Keratinocyte (primary cell): ENCODE measurements around the gene TENM3. TPM values are rescaled to one million over a fixed set of nuclear protein-coding genes. Genes with fewer than 3 reads are reported as not detected.

Source experiments
- DNase-seq: peaks from one replicate; pipeline ENCODE4 v3.0.0-alpha.2; 2011; ENCODE audit warnings: low read depth, missing footprints, low spot score
- FAIRE-seq: peaks from 2 replicates; lab custom pipeline; 2011; peaks lifted over from hg19 to GRCh38; lab: Jason Lieb, UNC
- H2AFZ ChIP-seq: 2 replicates; pipeline ENCODE4 v1.6.0; 2012; ENCODE audit warnings: low read length, control low read depth, inconsistent platforms; ENCODE audit not compliant: control insufficient read depth
- H3K27ac ChIP-seq: 2 replicates; pipeline ENCODE4 v1.5.1; 2011; ENCODE audit warnings: low read length; ENCODE audit not compliant: control insufficient read depth, insufficient read depth
- H3K27me3 ChIP-seq: 3 replicates; pipeline ENCODE4 v1.6.0; 2011; ENCODE audit warnings: low read length; ENCODE audit not compliant: control insufficient read depth, insufficient read depth; ENCODE audit errors: extremely low read depth
- H3K36me3 ChIP-seq, 2 experiments: 2 replicates in 1 of 2; 3 replicates in 1 of 2; pipeline ENCODE4 v1.5.1; 2011; ENCODE audit warnings: low read length in 2 of 2, mild to moderate bottlenecking in 1 of 2; ENCODE audit not compliant: control insufficient read depth in 2 of 2, insufficient read depth in 2 of 2; ENCODE audit errors: extremely low read depth in 1 of 2
- H3K4me1 ChIP-seq: 3 replicates; pipeline ENCODE4 v1.5.1; 2011; ENCODE audit warnings: low read length; ENCODE audit not compliant: control insufficient read depth, insufficient read depth; ENCODE audit errors: extremely low read depth
- H3K4me2 ChIP-seq: 3 replicates; pipeline ENCODE4 v1.6.0; 2011; ENCODE audit warnings: low read depth, low read length; ENCODE audit not compliant: control insufficient read depth, insufficient read depth; ENCODE audit errors: extremely low read depth
- H3K4me3 ChIP-seq, 3 experiments: fragments of 200-600 bp in 1 of 3; sonication (generic) in 1 of 3; 2 replicates in 2 of 3; 3 replicates in 1 of 3; pipeline ENCODE4 v1.5.1; 2011 to 2016; ENCODE audit warnings: low read length in 3 of 3, mild to moderate bottlenecking in 3 of 3, control low read depth in 2 of 3, inconsistent platforms in 1 of 3, low read depth in 1 of 3, mixed read lengths in 1 of 3, mixed run types in 1 of 3, moderate library complexity in 1 of 3; ENCODE audit not compliant: control insufficient read depth in 2 of 3, insufficient read depth in 2 of 3; ENCODE audit errors: extremely low read depth in 1 of 3
- H3K79me2 ChIP-seq: 2 replicates; pipeline ENCODE4 v1.6.0; 2012; ENCODE audit warnings: low read length; ENCODE audit not compliant: control insufficient read depth, insufficient read depth
- H3K9ac ChIP-seq: 3 replicates; pipeline ENCODE4 v1.6.0; 2011; ENCODE audit warnings: low read length; ENCODE audit not compliant: control insufficient read depth, insufficient read depth; ENCODE audit errors: extremely low read depth
- H3K9me1 ChIP-seq: 3 replicates; pipeline ENCODE4 v1.6.0; 2011; ENCODE audit warnings: low read length; ENCODE audit not compliant: control insufficient read depth, insufficient read depth; ENCODE audit errors: extremely low read depth
- H3K9me3 ChIP-seq: 2 replicates; pipeline ENCODE4 v1.5.1; 2012; ENCODE audit warnings: low read depth, low read length; ENCODE audit not compliant: control insufficient read depth
- H4K20me1 ChIP-seq: 3 replicates; pipeline ENCODE4 v1.6.0; 2011; ENCODE audit warnings: low read length; ENCODE audit not compliant: control insufficient read depth, insufficient read depth; ENCODE audit errors: extremely low read depth
- EZH2 ChIP-seq: IDR thresholded peaks from one replicate; pipeline ENCODE4 v1.6.1; 2012; ENCODE audit warnings: inconsistent platforms, mild to moderate bottlenecking, low read length, moderate library complexity
- dilution Hi-C: fragments of 300-500 bp; cut with MboI; formaldehyde crosslinking; loops from one replicate; pipeline ENCODE4 v1.7.0; 2020; ENCODE audit warnings: low sequenced_read_pairs; ENCODE audit not compliant: extremely low pct_ligation_motif_present
- polyA plus RNA-seq, 5 experiments: library from polyadenylated mRNA; depleted of rRNA in 3 of 5; stranded (reverse) in 3 of 5; stranded (forward) in 1 of 5; unstranded in 1 of 5; fragments of >200 nt; gene quantifications; 1 replicate in 1 of 5; 2 replicates in 3 of 5; 3 replicates in 1 of 5; pipeline versions ENCODE4 v1.2.1 to v1.2.3, GENCODE V29; 2011 to 2012; ENCODE audit warnings: missing spikeins in 2 of 5, low read depth in 1 of 5, low replicate concordance in 1 of 5
- TF ChIP-seq, protein P1 (sequence below), 3 experiments: IDR thresholded peaks in 1 of 3; conservative IDR thresholded peaks in 1 of 3; optimal IDR thresholded peaks in 1 of 3; 2 replicates in 2 of 3; 3 replicates in 1 of 3; pipeline versions ENCODE3 to v1.5.1; 2011; ENCODE audit warnings: low read length in 3 of 3, mild to moderate bottlenecking in 3 of 3, moderate library complexity in 2 of 3, control low read depth in 1 of 3, inconsistent platforms in 1 of 3; ENCODE audit not compliant: insufficient read depth in 2 of 3; ENCODE audit errors: extremely low read depth in 1 of 3

Gene TENM3
- polyA plus RNA-seq, 1 donor (not counting 4 experiments of a cell fraction or from before 2014, with no cell fraction given): 17.0 TPM

DNA sequence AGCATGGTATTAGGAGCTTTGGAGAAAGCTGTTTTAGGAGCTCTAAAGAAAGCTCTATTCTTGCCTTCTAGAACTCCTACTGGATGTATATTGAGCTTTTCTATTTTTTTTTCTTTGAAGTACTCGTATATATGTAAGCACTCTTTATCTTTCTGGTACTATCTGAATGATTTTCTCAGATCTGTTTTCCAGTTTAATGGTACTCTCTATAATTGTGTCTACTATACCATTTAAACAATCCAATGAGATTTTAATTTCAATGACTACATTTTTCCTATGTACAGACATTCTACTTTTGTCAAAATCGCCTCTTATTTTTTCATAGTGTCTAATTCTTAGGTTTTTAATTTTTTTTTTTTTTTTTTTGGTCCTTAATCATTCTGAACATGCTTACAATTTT is 345.9 kb downstream of the TENM3 start:
- dilution Hi-C loops: no loop called here
- Histone ChIP-seq H3K9me1 (no peaks in the 10 kb centered on the region), H3K36me3 (no peaks in the 10 kb centered on the region)

DNA sequence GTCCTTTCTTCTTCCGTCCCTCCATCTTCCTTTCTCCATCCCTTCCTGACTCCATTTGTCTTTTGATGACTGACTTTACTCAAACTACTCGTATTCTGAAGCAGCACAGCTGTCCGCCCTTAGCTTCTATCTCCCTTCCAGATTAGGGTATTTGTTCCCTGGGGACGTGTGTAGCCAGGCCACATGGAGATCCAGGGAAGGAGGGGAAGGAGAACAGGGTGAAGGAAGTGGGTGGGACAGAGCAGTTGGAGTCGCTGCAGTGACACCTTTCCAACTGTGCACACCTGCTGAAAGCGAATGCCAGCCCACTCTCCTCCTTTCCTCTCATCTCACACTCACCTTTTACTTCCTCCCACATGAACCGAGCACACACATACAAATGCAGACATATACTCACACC is 350.2 kb downstream of the TENM3 start:
- no peak for DNase-seq
- Histone ChIP-seq H3K4me2 (no peak overlapping the region), H3K36me3 (no peaks in the 10 kb centered on the region), H3K4me3 (no peak overlapping the region), H4K20me1 (no peaks in the 10 kb centered on the region), H3K9me1 (no peaks in the 10 kb centered on the region), H3K9me3 (no peaks in the 10 kb centered on the region), H3K4me1 (no peaks in the 10 kb centered on the region), H3K27me3 (no peaks in the 10 kb centered on the region), H3K79me2 (no peaks in the 10 kb centered on the region), H3K27ac (no peak overlapping the region), H3K9ac (no peak overlapping the region), H2AFZ (no peak overlapping the region)
- dilution Hi-C loops: no loop called here
- no peak for TF ChIP-seq EZH2
- TF ChIP-seq, protein P1, sequence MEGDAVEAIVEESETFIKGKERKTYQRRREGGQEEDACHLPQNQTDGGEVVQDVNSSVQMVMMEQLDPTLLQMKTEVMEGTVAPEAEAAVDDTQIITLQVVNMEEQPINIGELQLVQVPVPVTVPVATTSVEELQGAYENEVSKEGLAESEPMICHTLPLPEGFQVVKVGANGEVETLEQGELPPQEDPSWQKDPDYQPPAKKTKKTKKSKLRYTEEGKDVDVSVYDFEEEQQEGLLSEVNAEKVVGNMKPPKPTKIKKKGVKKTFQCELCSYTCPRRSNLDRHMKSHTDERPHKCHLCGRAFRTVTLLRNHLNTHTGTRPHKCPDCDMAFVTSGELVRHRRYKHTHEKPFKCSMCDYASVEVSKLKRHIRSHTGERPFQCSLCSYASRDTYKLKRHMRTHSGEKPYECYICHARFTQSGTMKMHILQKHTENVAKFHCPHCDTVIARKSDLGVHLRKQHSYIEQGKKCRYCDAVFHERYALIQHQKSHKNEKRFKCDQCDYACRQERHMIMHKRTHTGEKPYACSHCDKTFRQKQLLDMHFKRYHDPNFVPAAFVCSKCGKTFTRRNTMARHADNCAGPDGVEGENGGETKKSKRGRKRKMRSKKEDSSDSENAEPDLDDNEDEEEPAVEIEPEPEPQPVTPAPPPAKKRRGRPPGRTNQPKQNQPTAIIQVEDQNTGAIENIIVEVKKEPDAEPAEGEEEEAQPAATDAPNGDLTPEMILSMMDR (optimal IDR thresholded peaks at IDR 0.05 in 1 of 3, IDR thresholded peaks at IDR 0.05 in 1 of 3, conservative IDR thresholded peaks at IDR 0.05 in 1 of 3; ENCODE audit: extremely low read depth in 1 of 3, insufficient read depth in 2 of 3, low read length in 3 of 3): no peak
- FAIRE-seq: no peak

More for the DNA sequence above, 345.9 kb downstream of the TENM3 start:
- no peaks in the 10 kb centered on the region for H3K79me2 ChIP-seq
- no peaks in the 10 kb centered on the region for H4K20me1 ChIP-seq
- FAIRE-seq (no peak), DNase-seq (no peak)
- H3K9me3 ChIP-seq: no peaks in the 10 kb centered on the region
- no peaks in the 10 kb centered on the region for H3K27me3 ChIP-seq
- no peak overlapping the region for H3K4me3 ChIP-seq
- TF ChIP-seq, protein P1 (optimal IDR thresholded peaks at IDR 0.05 in 1 of 3, IDR thresholded peaks at IDR 0.05 in 1 of 3, conservative IDR thresholded peaks at IDR 0.05 in 1 of 3; ENCODE audit: extremely low read depth in 1 of 3, insufficient read depth in 2 of 3, low read length in 3 of 3): no peak
- no peak for TF ChIP-seq EZH2
- H3K27ac ChIP-seq: no peak overlapping the region
- no peak overlapping the region for H2AFZ ChIP-seq
- no peak overlapping the region for H3K9ac ChIP-seq
- no peaks in the 10 kb centered on the region for H3K4me1 ChIP-seq
- H3K4me2 ChIP-seq: no peak overlapping the region
